ENCODE results near the gene SLC6A15.

Gene SLC6A15

DNA sequence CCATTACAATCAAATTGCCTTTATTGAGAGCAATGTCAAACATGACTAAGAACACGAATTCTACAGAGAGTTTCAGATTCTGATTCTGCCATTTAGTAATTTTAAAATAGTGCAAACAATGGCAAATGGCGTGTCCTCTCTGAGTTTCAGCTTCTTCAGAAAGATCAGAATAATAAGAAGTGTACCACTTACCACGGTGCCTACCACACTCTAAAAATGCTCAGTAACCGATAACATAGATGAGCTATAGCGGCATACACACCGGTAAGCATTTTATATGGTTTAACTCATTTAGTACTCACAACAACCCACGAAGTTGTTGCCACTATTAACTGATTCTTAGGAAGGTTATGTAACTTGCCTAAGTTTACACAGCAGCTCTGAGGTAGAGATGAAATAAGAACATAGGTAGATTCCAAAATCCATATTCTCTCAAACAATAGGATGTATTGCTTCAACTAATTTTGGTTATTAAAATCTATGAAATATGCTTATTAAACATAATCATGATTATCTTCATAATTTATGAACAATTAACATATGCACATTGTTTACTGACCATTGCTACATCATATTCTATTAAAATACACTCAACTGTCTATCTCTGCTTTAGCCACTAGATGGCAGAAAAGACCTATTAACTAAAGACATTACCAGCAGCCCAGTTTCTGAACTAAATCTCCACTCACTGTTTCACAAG lies 38.3 kb downstream of the SLC6A15 start:
- Histone ChIP-seq H3K27ac (ENCODE audit: low read depth, low read length) (no peak overlapping the region), H3K79me2 (ENCODE audit: control insufficient read depth, low read length) (no peaks in the 10 kb centered on the region), H3K9me3 (ENCODE audit: control insufficient read depth, insufficient read depth, low read length) (no peaks in the 10 kb centered on the region), H3F3A (ENCODE audit: control insufficient read depth, insufficient read depth) (no peaks in the 10 kb centered on the region), H3K4me3 (ENCODE audit: low read length) (no peak overlapping the region), H3K4me1 (ENCODE audit: control insufficient read depth, low read length) (peaks cover 29% of the 10 kb centered on the region), H4K20me1 (ENCODE audit: control insufficient read depth, insufficient read depth, low read depth, low read length) (no peaks in the 10 kb centered on the region), H3K9me2 (replicated peaks; ENCODE audit: control insufficient read depth, low read length) (no peaks in the 10 kb centered on the region), H3K27me3 (ENCODE audit: control insufficient read depth, low read length) (no peaks in the 10 kb centered on the region), H3K36me3 (ENCODE audit: control insufficient read depth, low read length) (no peaks in the 10 kb centered on the region), H3K4me2 (ENCODE audit: low read length) (no peak overlapping the region)
- TF ChIP-seq, protein P1, sequence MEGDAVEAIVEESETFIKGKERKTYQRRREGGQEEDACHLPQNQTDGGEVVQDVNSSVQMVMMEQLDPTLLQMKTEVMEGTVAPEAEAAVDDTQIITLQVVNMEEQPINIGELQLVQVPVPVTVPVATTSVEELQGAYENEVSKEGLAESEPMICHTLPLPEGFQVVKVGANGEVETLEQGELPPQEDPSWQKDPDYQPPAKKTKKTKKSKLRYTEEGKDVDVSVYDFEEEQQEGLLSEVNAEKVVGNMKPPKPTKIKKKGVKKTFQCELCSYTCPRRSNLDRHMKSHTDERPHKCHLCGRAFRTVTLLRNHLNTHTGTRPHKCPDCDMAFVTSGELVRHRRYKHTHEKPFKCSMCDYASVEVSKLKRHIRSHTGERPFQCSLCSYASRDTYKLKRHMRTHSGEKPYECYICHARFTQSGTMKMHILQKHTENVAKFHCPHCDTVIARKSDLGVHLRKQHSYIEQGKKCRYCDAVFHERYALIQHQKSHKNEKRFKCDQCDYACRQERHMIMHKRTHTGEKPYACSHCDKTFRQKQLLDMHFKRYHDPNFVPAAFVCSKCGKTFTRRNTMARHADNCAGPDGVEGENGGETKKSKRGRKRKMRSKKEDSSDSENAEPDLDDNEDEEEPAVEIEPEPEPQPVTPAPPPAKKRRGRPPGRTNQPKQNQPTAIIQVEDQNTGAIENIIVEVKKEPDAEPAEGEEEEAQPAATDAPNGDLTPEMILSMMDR (IDR thresholded peaks at IDR 0.05; ENCODE audit: low read depth, low read length, poor library complexity, severe bottlenecking): peak; percentile 67
- no peak for TF ChIP-seq EZH2phosphoT487 (IDR thresholded peaks at IDR 0.05; ENCODE audit: borderline replicate concordance, low read length)

DNA sequence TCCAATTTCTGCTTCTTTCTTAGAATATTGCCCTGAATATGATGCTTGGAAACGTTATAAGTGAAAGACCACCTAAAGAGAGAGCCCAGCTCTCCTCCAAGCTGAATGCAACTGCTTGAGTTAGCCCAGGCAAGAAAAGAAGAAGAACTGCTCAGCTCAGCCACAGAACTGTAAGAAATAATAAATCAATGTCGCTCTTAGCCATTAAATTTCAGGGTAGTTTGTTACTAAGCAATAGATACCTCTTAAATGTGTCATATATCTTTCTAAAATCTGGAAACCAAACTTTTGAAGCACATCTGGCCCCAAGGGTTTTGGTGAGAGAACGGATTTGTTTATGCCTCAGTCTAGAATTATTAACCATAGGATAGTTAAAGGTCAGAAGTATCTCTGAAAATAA lies 50.4 kb downstream of the SLC6A15 start:
- Histone ChIP-seq H3F3A (ENCODE audit: control insufficient read depth, insufficient read depth) (no peaks in the 10 kb centered on the region), H4K20me1 (ENCODE audit: control insufficient read depth, insufficient read depth, low read depth, low read length) (no peaks in the 10 kb centered on the region), H3K9me3 (ENCODE audit: control insufficient read depth, insufficient read depth, low read length) (no peaks in the 10 kb centered on the region), H3K79me2 (ENCODE audit: control insufficient read depth, low read length) (no peaks in the 10 kb centered on the region), H3K27ac (ENCODE audit: low read depth, low read length) (no peak overlapping the region), H3K4me1 (ENCODE audit: control insufficient read depth, low read length) (no peaks in the 10 kb centered on the region), H3K36me3 (ENCODE audit: control insufficient read depth, low read length) (no peaks in the 10 kb centered on the region), H3K9me2 (replicated peaks; ENCODE audit: control insufficient read depth, low read length) (no peaks in the 10 kb centered on the region), H3K4me3 (ENCODE audit: low read length) (no peak overlapping the region), H3K27me3 (ENCODE audit: control insufficient read depth, low read length) (no peaks in the 10 kb centered on the region), H3K4me2 (ENCODE audit: low read length) (no peak overlapping the region)
- TF ChIP-seq EZH2phosphoT487 (IDR thresholded peaks at IDR 0.05; ENCODE audit: borderline replicate concordance, low read length): no peak
- TF ChIP-seq, protein P1 (IDR thresholded peaks at IDR 0.05; ENCODE audit: low read depth, low read length, poor library complexity, severe bottlenecking): no peak

DNA sequence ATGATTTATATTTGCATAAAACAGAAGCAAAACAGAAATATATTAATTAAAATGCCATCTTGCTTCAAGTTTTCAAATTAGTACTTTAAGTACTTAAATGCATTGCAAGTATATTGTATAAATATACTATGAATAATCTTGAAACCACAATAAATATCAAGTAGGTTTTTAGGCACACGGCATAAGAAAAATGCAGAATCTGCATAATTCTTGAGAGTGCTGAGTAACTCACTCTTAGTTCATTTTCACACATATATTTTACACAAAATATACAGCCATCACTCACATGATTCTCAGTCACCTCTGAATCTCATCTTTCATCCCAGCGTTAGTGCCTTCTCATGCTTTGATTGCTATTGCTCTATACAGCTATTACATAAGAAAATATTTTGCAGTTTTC lies 51.9 kb downstream of the SLC6A15 start:
- no peaks in the 10 kb centered on the region for H3K4me1 ChIP-seq (ENCODE audit: control insufficient read depth, low read length)
- no peaks in the 10 kb centered on the region for H3K79me2 ChIP-seq (ENCODE audit: control insufficient read depth, low read length)
- H3K9me2 ChIP-seq (replicated peaks; ENCODE audit: control insufficient read depth, low read length): no peaks in the 10 kb centered on the region
- no peaks in the 10 kb centered on the region for H3K36me3 ChIP-seq (ENCODE audit: control insufficient read depth, low read length)
- no peak overlapping the region for H3K4me2 ChIP-seq (ENCODE audit: low read length)
- no peak for TF ChIP-seq EZH2phosphoT487 (IDR thresholded peaks at IDR 0.05; ENCODE audit: borderline replicate concordance, low read length)
- TF ChIP-seq, protein P1 (IDR thresholded peaks at IDR 0.05; ENCODE audit: low read depth, low read length, poor library complexity, severe bottlenecking): no peak
- no peaks in the 10 kb centered on the region for H3K9me3 ChIP-seq (ENCODE audit: control insufficient read depth, insufficient read depth, low read length)
- no peaks in the 10 kb centered on the region for H3F3A ChIP-seq (ENCODE audit: control insufficient read depth, insufficient read depth)
- H3K4me3 ChIP-seq (ENCODE audit: low read length): no peak overlapping the region
- no peak overlapping the region for H3K27ac ChIP-seq (ENCODE audit: low read depth, low read length)
- H3K27me3 ChIP-seq (ENCODE audit: control insufficient read depth, low read length): no peaks in the 10 kb centered on the region
- no peaks in the 10 kb centered on the region for H4K20me1 ChIP-seq (ENCODE audit: control insufficient read depth, insufficient read depth, low read depth, low read length)

Measured in DOHH2 (cell line).